Measurements from ENCODE around the gene DSP. TPM values are rescaled to one million over a fixed set of nuclear protein-coding genes. Genes with fewer than 3 reads are reported as not detected.

DSP gene, protein sequence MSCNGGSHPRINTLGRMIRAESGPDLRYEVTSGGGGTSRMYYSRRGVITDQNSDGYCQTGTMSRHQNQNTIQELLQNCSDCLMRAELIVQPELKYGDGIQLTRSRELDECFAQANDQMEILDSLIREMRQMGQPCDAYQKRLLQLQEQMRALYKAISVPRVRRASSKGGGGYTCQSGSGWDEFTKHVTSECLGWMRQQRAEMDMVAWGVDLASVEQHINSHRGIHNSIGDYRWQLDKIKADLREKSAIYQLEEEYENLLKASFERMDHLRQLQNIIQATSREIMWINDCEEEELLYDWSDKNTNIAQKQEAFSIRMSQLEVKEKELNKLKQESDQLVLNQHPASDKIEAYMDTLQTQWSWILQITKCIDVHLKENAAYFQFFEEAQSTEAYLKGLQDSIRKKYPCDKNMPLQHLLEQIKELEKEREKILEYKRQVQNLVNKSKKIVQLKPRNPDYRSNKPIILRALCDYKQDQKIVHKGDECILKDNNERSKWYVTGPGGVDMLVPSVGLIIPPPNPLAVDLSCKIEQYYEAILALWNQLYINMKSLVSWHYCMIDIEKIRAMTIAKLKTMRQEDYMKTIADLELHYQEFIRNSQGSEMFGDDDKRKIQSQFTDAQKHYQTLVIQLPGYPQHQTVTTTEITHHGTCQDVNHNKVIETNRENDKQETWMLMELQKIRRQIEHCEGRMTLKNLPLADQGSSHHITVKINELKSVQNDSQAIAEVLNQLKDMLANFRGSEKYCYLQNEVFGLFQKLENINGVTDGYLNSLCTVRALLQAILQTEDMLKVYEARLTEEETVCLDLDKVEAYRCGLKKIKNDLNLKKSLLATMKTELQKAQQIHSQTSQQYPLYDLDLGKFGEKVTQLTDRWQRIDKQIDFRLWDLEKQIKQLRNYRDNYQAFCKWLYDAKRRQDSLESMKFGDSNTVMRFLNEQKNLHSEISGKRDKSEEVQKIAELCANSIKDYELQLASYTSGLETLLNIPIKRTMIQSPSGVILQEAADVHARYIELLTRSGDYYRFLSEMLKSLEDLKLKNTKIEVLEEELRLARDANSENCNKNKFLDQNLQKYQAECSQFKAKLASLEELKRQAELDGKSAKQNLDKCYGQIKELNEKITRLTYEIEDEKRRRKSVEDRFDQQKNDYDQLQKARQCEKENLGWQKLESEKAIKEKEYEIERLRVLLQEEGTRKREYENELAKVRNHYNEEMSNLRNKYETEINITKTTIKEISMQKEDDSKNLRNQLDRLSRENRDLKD (N-terminal part only)
- 98.2 TPM for total RNA-seq

DNA sequence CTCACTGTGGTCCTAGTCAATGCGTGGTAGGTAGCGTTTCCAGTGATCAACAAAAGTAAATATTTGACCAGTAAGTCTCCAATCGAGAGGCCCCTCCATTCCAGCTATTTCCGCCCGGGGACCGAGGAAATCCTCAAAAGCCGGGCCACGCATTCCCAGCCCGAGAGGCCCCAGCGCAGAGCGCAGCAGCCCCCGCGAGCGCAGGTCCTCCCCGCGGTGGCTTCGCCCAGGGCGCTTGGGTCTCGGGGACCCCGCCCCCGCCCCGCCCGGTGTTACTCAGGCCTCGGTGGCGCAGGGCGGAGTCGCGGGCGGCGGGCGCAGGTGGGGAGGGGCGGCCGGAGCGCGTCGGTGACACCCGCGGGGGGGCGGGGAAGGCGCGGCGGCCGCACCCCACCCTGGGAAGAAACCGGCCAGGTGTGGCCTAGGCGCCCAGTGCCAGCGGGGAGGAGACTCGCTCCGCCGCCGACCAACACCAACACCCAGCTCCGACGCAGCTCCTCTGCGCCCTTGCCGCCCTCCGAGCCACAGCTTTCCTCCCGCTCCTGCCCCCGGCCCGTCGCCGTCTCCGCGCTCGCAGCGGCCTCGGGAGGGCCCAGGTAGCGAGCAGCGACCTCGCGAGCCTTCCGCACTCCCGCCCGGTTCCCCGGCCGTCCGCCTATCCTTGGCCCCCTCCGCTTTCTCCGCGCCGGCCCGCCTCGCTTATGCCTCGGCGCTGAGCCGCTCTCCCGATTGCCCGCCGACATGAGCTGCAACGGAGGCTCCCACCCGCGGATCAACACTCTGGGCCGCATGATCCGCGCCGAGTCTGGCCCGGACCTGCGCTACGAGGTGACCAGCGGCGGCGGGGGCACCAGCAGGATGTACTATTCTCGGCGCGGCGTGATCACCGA is at the start of gene DSP:
Gene DSP (plus strand): TSS at position 497 of the 890 bp plus-strand sequence. CDS start 245 bp downstream, at position 742.

GRCh38 chr6:7589949-7590917 is 48.8 kb downstream of the DSP start, which contains the start of gene SNRNP48:
Gene SNRNP48, plus strand, starts transcription at chr6:7590198. Its CDS starts 60 bp downstream, at chr6:7590258.

Other genes with a start within 250 kb of the DSP start
- 93.8 TPM for gene SSR1, start 228.5 kb upstream of the DSP start, total RNA-seq
- gene CAGE1, start 151.9 kb upstream of the DSP start, total RNA-seq: not detected
- gene RIOK1, start 151.9 kb upstream of the DSP start, total RNA-seq: 42.2 TPM
- 37.0 TPM for gene SNRNP48, start 48.5 kb downstream of the DSP start, total RNA-seq
- 13.1 TPM for gene BMP6, start 184.4 kb downstream of the DSP start, total RNA-seq